Measurements from ENCODE around the gene ZC3HAV1.

- TF ChIP-seq POLR2A (IDR thresholded peaks at IDR 0.05) (no peak), CTCF (IDR thresholded peaks at IDR 0.05 in 4 of 5, conservative IDR thresholded peaks at IDR 0.05 in 1 of 5) (no peak)
Measured at GRCh38 chr7:139124084-139124914, 14.8 kb upstream of the ZC3HAV1 start.

Measured in gastrocnemius medialis (tissue), 4 donors.